A549 treated with GW870086 at 1 μM for 4 hours (cell line): ENCODE results near the gene CUBN. TPM values are rescaled to one million over a fixed set of nuclear protein-coding genes. Genes with fewer than 3 reads are reported as not detected.

Experiments
- total RNA-seq: library from RNA; stranded (reverse); fragments of 200-300 nt; extraction: Qiagen RNA extraction; gene quantifications from 5 replicates; pipeline ENCODE4 v1.2.3, GENCODE V29; 2022; ENCODE audit warnings: low read depth

CUBN gene
- 0.02 to 0.23 TPM (median 0.17 TPM) in 4 of 5 replicates, not detected in the other for total RNA-seq

GRCh38 chr10:17129741-17130140 is at the start of gene CUBN:
Gene CUBN (minus strand): TSS chr10:17129811. CDS start chr10:17129765, 46 bp downstream.

GRCh38 chr10:16817125-16818019 is 312.2 kb downstream of the CUBN start, which contains the start of gene RSU1:
Gene RSU1 (minus strand): TSS chr10:16817424. CDS start chr10:16817081, 343 bp downstream.

Other genes starting within 250 kb of the CUBN start
- 1.9 to 4.1 TPM (median 2.9 TPM) in 5 replicates for gene TRDMT1, start 71.9 kb upstream of the CUBN start, total RNA-seq
- gene VIM, start 98.4 kb upstream of the CUBN start, total RNA-seq: 1,624 to 1,716 TPM (median 1,690 TPM) in 5 replicates